Mesothelial cell of epicardium (in vitro differentiated cells): ENCODE results near the gene MDGA2. TPM values are rescaled to one million over a fixed set of nuclear protein-coding genes. Genes with fewer than 3 reads are reported as not detected.

ENCODE experiments used
- DNase-seq, 2 experiments: peaks; one replicate each; pipeline ENCODE4 v3.0.0; 2021; ENCODE audit warnings: low spot score in 2 of 2; ENCODE audit not compliant: unreplicated experiment in 2 of 2
- H3K27ac Mint-ChIP-seq: 2 replicates; pipeline ENCODE4 v1.8.0; 2021; ENCODE audit warnings: mixed read lengths
- H3K27me3 Mint-ChIP-seq: 2 replicates; pipeline ENCODE4 v1.8.0; 2021; ENCODE audit warnings: low read depth, mixed read lengths
- H3K36me3 Mint-ChIP-seq: 2 replicates; pipeline ENCODE4 v1.8.0; 2021; ENCODE audit warnings: mixed read lengths
- H3K4me1 Mint-ChIP-seq: 2 replicates; pipeline ENCODE4 v1.8.0; 2021; ENCODE audit warnings: mixed read lengths
- H3K4me3 Mint-ChIP-seq: 2 replicates; pipeline ENCODE4 v1.8.0; 2021; ENCODE audit warnings: mild to moderate bottlenecking, moderate library complexity, mixed read lengths
- H3K9me3 Mint-ChIP-seq: 2 replicates; pipeline ENCODE4 v1.8.0; 2021; ENCODE audit warnings: mixed read lengths
- CTCF ChIP-seq: fragments of 200-600 bp; sonication (generic); IDR thresholded peaks from one replicate; pipeline ENCODE4 v1.5.0; 2021; ENCODE audit warnings: antibody characterized with exemption; ENCODE audit not compliant: unreplicated experiment
- total RNA-seq: library from RNA; stranded (reverse); gene quantifications from 3 replicates; pipeline ENCODE4 v1.2.1, GENCODE V29; 2021

Gene MDGA2
- total RNA-seq, 1 donor from 2014 or later = 0.27 TPM

GRCh38 chr14:47435331-47435965, 240.0 kb downstream of the MDGA2 start:
- DNase-seq = no peak
- Mint-ChIP-seq H3K27me3 (no peaks in the 10 kb centered on the region), H3K9me3 (no peaks in the 10 kb centered on the region), H3K36me3 (no peaks in the 10 kb centered on the region), H3K4me3 (no peak overlapping the region), H3K4me1 (peaks cover 6% of the 10 kb centered on the region), H3K27ac (no peak overlapping the region)
- no peak for TF ChIP-seq CTCF

GRCh38 chr14:47427629-47428028, 247.8 kb downstream of the MDGA2 start:
- H3K4me3 Mint-ChIP-seq = no peak overlapping the region
- H3K36me3 Mint-ChIP-seq = no peaks in the 10 kb centered on the region
- no peak overlapping the region for H3K27ac Mint-ChIP-seq
- H3K27me3 Mint-ChIP-seq = no peaks in the 10 kb centered on the region
- peaks cover 6% of the 10 kb centered on the region for H3K4me1 Mint-ChIP-seq
- H3K9me3 Mint-ChIP-seq = no peaks in the 10 kb centered on the region
- no peak for DNase-seq
- no peak for TF ChIP-seq CTCF

- Mint-ChIP-seq H3K9me3 (no peaks in the 10 kb centered on the region), H3K27me3 (no peaks in the 10 kb centered on the region), H3K4me1 (peaks cover 6% of the 10 kb centered on the region), H3K36me3 (no peaks in the 10 kb centered on the region), H3K27ac (no peak overlapping the region), H3K4me3 (no peak overlapping the region)
- TF ChIP-seq CTCF = no peak
- DNase-seq = no peak
Measured at GRCh38 chr14:47425302-47425701, 250.1 kb downstream of the MDGA2 start.

- DNase-seq = no peak
Measured at GRCh38 chr14:47422191-47422590, 253.2 kb downstream of the MDGA2 start.

GRCh38 chr14:47411523-47411922, 263.9 kb downstream of the MDGA2 start:
- no peak for DNase-seq

More at GRCh38 chr14:47422191-47422590, 253.2 kb downstream of the MDGA2 start:
- Mint-ChIP-seq H3K9me3 (no peaks in the 10 kb centered on the region), H3K27ac (no peak overlapping the region), H3K4me3 (no peak overlapping the region), H3K27me3 (peaks cover 1% of the 10 kb centered on the region), H3K4me1 (peaks cover 2% of the 10 kb centered on the region), H3K36me3 (no peaks in the 10 kb centered on the region)
- no peak for TF ChIP-seq CTCF

More at GRCh38 chr14:47411523-47411922, 263.9 kb downstream of the MDGA2 start:
- no peaks in the 10 kb centered on the region for H3K9me3 Mint-ChIP-seq
- no peak overlapping the region for H3K27ac Mint-ChIP-seq
- H3K36me3 Mint-ChIP-seq = no peaks in the 10 kb centered on the region
- no peaks in the 10 kb centered on the region for H3K4me1 Mint-ChIP-seq
- peaks cover 3% of the 10 kb centered on the region for H3K27me3 Mint-ChIP-seq
- no peak for TF ChIP-seq CTCF
- H3K4me3 Mint-ChIP-seq = no peak overlapping the region
